Muscle of leg (tissue), 11 donors: ENCODE data around the gene NRG4. TPM values are rescaled to one million over a fixed set of nuclear protein-coding genes. Genes with fewer than 3 reads are reported as not detected.

ENCODE experiments used
- DNase-seq: peaks from one replicate; pipeline ENCODE4 v3.0.0; 2013
- H3K27ac ChIP-seq: one replicate; pipeline ENCODE4 v1.5.1; 2013; ENCODE audit warnings: mild to moderate bottlenecking, low read length, control low read depth
- H3K27me3 ChIP-seq: one replicate; pipeline ENCODE4 v1.6.1; 2013; ENCODE audit warnings: low read length; ENCODE audit not compliant: control insufficient read depth, insufficient read depth
- H3K36me3 ChIP-seq: one replicate; pipeline ENCODE4 v1.6.1; 2013; ENCODE audit warnings: low read length; ENCODE audit not compliant: control insufficient read depth, insufficient read depth
- H3K4me1 ChIP-seq: one replicate; pipeline ENCODE4 v1.6.1; 2013; ENCODE audit warnings: low read length; ENCODE audit not compliant: control insufficient read depth, insufficient read depth
- H3K4me3 ChIP-seq: one replicate; pipeline ENCODE4 v1.5.1; 2013; ENCODE audit warnings: low read length, control low read depth
- H3K9me3 ChIP-seq: replicated peaks from 2 replicates; pipeline ENCODE4 v1.6.1; 2013; ENCODE audit warnings: low read depth, low read length; ENCODE audit not compliant: control insufficient read depth
- WGBS: methylation state at CpG from one replicate; pipeline ENCODE4 v1.1.5; 2013; ENCODE audit warnings: missing lambda C conversion rate; ENCODE audit not compliant: insufficient coverage; 5-methylcytosine and 5-hydroxymethylcytosine counted together
- polyA plus RNA-seq, 8 donors: library from polyadenylated mRNA; unstranded; fragments of 120-200 nt; gene quantifications; one replicate each; pipeline versions ENCODE4 v1.2.1 to v1.2.3, GENCODE V29; 2013; ENCODE audit warnings: inconsistent platforms in 1 of 8, low replicate concordance in 1 of 8; ENCODE audit not compliant: insufficient read length in 8 of 8, insufficient read depth in 1 of 8
- total RNA-seq: library from RNA; stranded (reverse); fragments of 120-200 nt; gene quantifications from one replicate; pipeline ENCODE4 v1.2.4, GENCODE V29; 2013

NRG4 gene
- total and polyA plus RNA-seq, 9 donors = 0.09 to 1.4 (median 0.58) TPM

GRCh38 chr15:75961331-75961730 is 50.9 kb downstream of the NRG4 start:
- Histone ChIP-seq H3K27me3 (no peaks in the 10 kb centered on the region), H3K36me3 (no peaks in the 10 kb centered on the region), H3K4me3 (no peak overlapping the region), H3K4me1 (no peaks in the 10 kb centered on the region), H3K27ac (no peak overlapping the region), H3K9me3 (no peaks in the 10 kb centered on the region)
- no peak for DNase-seq
- no CpG with 5 or more reads among the region's 1 CpG for WGBS

GRCh38 chr15:75955720-75956119 is 56.5 kb downstream of the NRG4 start:
- Histone ChIP-seq H3K27me3 (no peaks in the 10 kb centered on the region), H3K9me3 (no peaks in the 10 kb centered on the region), H3K4me1 (no peaks in the 10 kb centered on the region), H3K4me3 (no peak overlapping the region), H3K27ac (no peak overlapping the region), H3K36me3 (no peaks in the 10 kb centered on the region)
- WGBS = 86% methylated on average over 1 of the region's 1 CpG
- no peak for DNase-seq

GRCh38 chr15:75952525-75952924 is 59.7 kb downstream of the NRG4 start:
- H3K4me1 ChIP-seq = no peaks in the 10 kb centered on the region
- no peaks in the 10 kb centered on the region for H3K36me3 ChIP-seq
- H3K27me3 ChIP-seq = no peaks in the 10 kb centered on the region
- no peak overlapping the region for H3K27ac ChIP-seq
- no peak for DNase-seq
- H3K4me3 ChIP-seq = no peak overlapping the region
- WGBS = no CpG with 5 or more reads among the region's 4 CpGs
- no peaks in the 10 kb centered on the region for H3K9me3 ChIP-seq

- Histone ChIP-seq H3K4me3 (no peak overlapping the region), H3K27me3 (no peaks in the 10 kb centered on the region), H3K27ac (no peak overlapping the region), H3K9me3 (no peaks in the 10 kb centered on the region), H3K4me1 (no peaks in the 10 kb centered on the region), H3K36me3 (no peaks in the 10 kb centered on the region)
- WGBS = 91% methylated on average over 7 of the region's 8 CpGs
- no peak for DNase-seq
Observed at GRCh38 chr15:75948761-75949296, 63.4 kb downstream of the NRG4 start.

- H3K4me1 ChIP-seq = no peaks in the 10 kb centered on the region
- H3K27me3 ChIP-seq = no peaks in the 10 kb centered on the region
- H3K36me3 ChIP-seq = no peaks in the 10 kb centered on the region
- no peak overlapping the region for H3K4me3 ChIP-seq
- no CpG with 5 or more reads among the region's 1 CpG for WGBS
- no peak for DNase-seq
- no peaks in the 10 kb centered on the region for H3K9me3 ChIP-seq
- H3K27ac ChIP-seq = no peak overlapping the region
Observed at GRCh38 chr15:75947092-75947491, 65.1 kb downstream of the NRG4 start.

- Histone ChIP-seq H3K27ac (no peak overlapping the region), H3K36me3 (no peaks in the 10 kb centered on the region), H3K4me3 (no peak overlapping the region), H3K9me3 (no peaks in the 10 kb centered on the region), H3K4me1 (no peaks in the 10 kb centered on the region), H3K27me3 (no peaks in the 10 kb centered on the region)
- WGBS = 92% methylated on average over 2 of the region's 4 CpGs
- DNase-seq = no peak
Observed at GRCh38 chr15:75945953-75946352, 66.3 kb downstream of the NRG4 start.

GRCh38 chr15:75943713-75944215 is 68.5 kb downstream of the NRG4 start:
- no peaks in the 10 kb centered on the region for H3K36me3 ChIP-seq
- no peak overlapping the region for H3K4me3 ChIP-seq
- no peak for DNase-seq
- H3K9me3 ChIP-seq = no peaks in the 10 kb centered on the region
- no CpG with 5 or more reads among the region's 1 CpG for WGBS
- no peak overlapping the region for H3K27ac ChIP-seq
- H3K4me1 ChIP-seq = no peaks in the 10 kb centered on the region
- no peaks in the 10 kb centered on the region for H3K27me3 ChIP-seq

GRCh38 chr15:75943246-75943645 is 69.0 kb downstream of the NRG4 start:
- Histone ChIP-seq H3K9me3 (no peaks in the 10 kb centered on the region), H3K27ac (no peak overlapping the region), H3K4me1 (no peaks in the 10 kb centered on the region), H3K4me3 (no peak overlapping the region), H3K36me3 (no peaks in the 10 kb centered on the region), H3K27me3 (no peaks in the 10 kb centered on the region)
- no peak for DNase-seq
- no CpG with 5 or more reads among the region's 5 CpGs for WGBS

GRCh38 chr15:75942464-75942863 is 69.8 kb downstream of the NRG4 start:
- no peak overlapping the region for H3K27ac ChIP-seq
- no peak for DNase-seq
- no peaks in the 10 kb centered on the region for H3K4me1 ChIP-seq
- H3K9me3 ChIP-seq = no peaks in the 10 kb centered on the region
- peaks cover 2% of the 10 kb centered on the region for H3K36me3 ChIP-seq
- WGBS = 56% methylated on average over 2 of the region's 3 CpGs
- no peaks in the 10 kb centered on the region for H3K27me3 ChIP-seq
- no peak overlapping the region for H3K4me3 ChIP-seq

GRCh38 chr15:75930866-75931265 is 81.4 kb downstream of the NRG4 start:
- Histone ChIP-seq H3K9me3 (no peaks in the 10 kb centered on the region), H3K4me3 (no peak overlapping the region), H3K36me3 (peaks cover 11% of the 10 kb centered on the region), H3K27me3 (no peaks in the 10 kb centered on the region), H3K27ac (no peak overlapping the region), H3K4me1 (no peaks in the 10 kb centered on the region)
- no peak for DNase-seq
- WGBS = no CpG with 5 or more reads among the region's 2 CpGs
